ENCODE measurements around the gene HMGXB4.
A peak's percentile ranks its signal among the peaks of the same experiment; 100 is the strongest.

Gene HMGXB4

GRCh38 chr22:35276019-35276418 lies 18.7 kb downstream of the HMGXB4 start:
- no peak for TF ChIP-seq CTCF (IDR thresholded peaks at IDR 0.05; ENCODE audit: insufficient read depth, low read depth, low read length, missing control alignments)
- no peak overlapping the region for H3K4me3 ChIP-seq (ENCODE audit: low read length)
- DNase-seq (ENCODE audit: low read depth), result no peak

GRCh38 chr22:35288116-35288515 lies 30.8 kb downstream of the HMGXB4 start:
- H3K4me3 ChIP-seq (ENCODE audit: low read length), result no peak overlapping the region
- no peak for TF ChIP-seq CTCF (IDR thresholded peaks at IDR 0.05; ENCODE audit: insufficient read depth, low read depth, low read length, missing control alignments)
- DNase-seq (ENCODE audit: low read depth), result no peak

GRCh38 chr22:35292786-35293185 lies 35.5 kb downstream of the HMGXB4 start:
- DNase-seq (ENCODE audit: low read depth), result no peak
- no peak for TF ChIP-seq CTCF (IDR thresholded peaks at IDR 0.05; ENCODE audit: insufficient read depth, low read depth, low read length, missing control alignments)
- H3K4me3 ChIP-seq (ENCODE audit: low read length), result no peak overlapping the region

GRCh38 chr22:35296051-35296450 lies 38.8 kb downstream of the HMGXB4 start:
- DNase-seq (ENCODE audit: low read depth), result no peak
- H3K4me3 ChIP-seq (ENCODE audit: low read length), result no peak overlapping the region
- TF ChIP-seq CTCF (IDR thresholded peaks at IDR 0.05; ENCODE audit: insufficient read depth, low read depth, low read length, missing control alignments), result no peak

- peak overlapping the region; percentile 97 for H3K4me3 ChIP-seq (ENCODE audit: low read length)
- peak; percentile 16 for DNase-seq (ENCODE audit: low read depth)
- no peak for TF ChIP-seq CTCF (IDR thresholded peaks at IDR 0.05; ENCODE audit: insufficient read depth, low read depth, low read length, missing control alignments)
Measured at GRCh38 chr22:35299217-35299672, 42.0 kb downstream of the HMGXB4 start.

- peak within 1 kb of the TSS; percentile 97 for H3K4me3 ChIP-seq (ENCODE audit: low read length)
- no peak for TF ChIP-seq CTCF (IDR thresholded peaks at IDR 0.05; ENCODE audit: insufficient read depth, low read depth, low read length, missing control alignments)
- peak; percentile 99 for DNase-seq (ENCODE audit: low read depth)
Measured at GRCh38 chr22:35299673-35300499, 42.6 kb downstream of the HMGXB4 start, which contains the start of gene TOM1. Gene TOM1, plus strand, starts transcription at chr22:35299894. Its CDS starts 35 bp downstream, at chr22:35299929.
